K562 (cell line): Measurements from ENCODE around the gene AOC3. TPM values are rescaled to one million over a fixed set of nuclear protein-coding genes. Genes with fewer than 3 reads are reported as not detected.

Source experiments
- ARNT ChIP-seq, 2 experiments: fragments of 450-650 bp; IDR thresholded peaks; 2 replicates each; pipeline ENCODE4 v1.6.1; 2016; ENCODE audit warnings: mild to moderate bottlenecking in 1 of 2
- CEBPG ChIP-seq, 3 experiments: fragments of 200-800 bp in 1 of 3; sonication (Bioruptor generic) in 1 of 3; sonication (generic) in 1 of 3; formaldehyde crosslinking in 1 of 3; IDR thresholded peaks in 2 of 3; conservative IDR thresholded peaks in 1 of 3; 2 replicates each; pipeline versions ENCODE4 v1.6.1 to v1.8.0; 2016 to 2022; ENCODE audit warnings: missing compliant biosample characterization in 2 of 3, missing genetic modification characterization in 2 of 3, mild to moderate bottlenecking in 1 of 3, missing genetic modification reagents in 1 of 3
- FOXJ2 ChIP-seq: fragments of 200-800 bp; sonication (Bioruptor generic); IDR thresholded peaks from 2 replicates; pipeline ENCODE4 v1.6.1; 2016; ENCODE audit warnings: missing genetic modification characterization, missing compliant biosample characterization
- GATA2 ChIP-seq: sonication (generic); formaldehyde crosslinking; IDR thresholded peaks from 2 replicates; pipeline ENCODE4 v1.4.0; 2020; ENCODE audit warnings: mild to moderate bottlenecking, missing genetic modification reagents
- GTF2A2 ChIP-seq: IDR thresholded peaks from 2 replicates; pipeline ENCODE4 v1.6.1; 2016; ENCODE audit warnings: mild to moderate bottlenecking, missing genetic modification characterization, missing compliant biosample characterization
- MEF2A ChIP-seq: IDR thresholded peaks from 2 replicates; pipeline ENCODE4 v1.6.1; 2011; ENCODE audit warnings: low read depth, mild to moderate bottlenecking, low read length, moderate library complexity; ENCODE audit not compliant: control insufficient read depth
- NCOA2 ChIP-seq, 2 experiments: fragments of 450-650 bp; IDR thresholded peaks; 2 replicates each; pipeline ENCODE4 v1.6.1; 2018; ENCODE audit warnings: mild to moderate bottlenecking in 2 of 2, moderate library complexity in 1 of 2; ENCODE audit not compliant: partially characterized antibody in 2 of 2
- PCBP1 ChIP-seq: fragments of 200-400 bp; formaldehyde crosslinking; IDR thresholded peaks from 2 replicates; pipeline ENCODE4 v1.6.1; 2018; ENCODE audit warnings: mild to moderate bottlenecking, low read depth, low read length; ENCODE audit not compliant: poor library complexity, severe bottlenecking
- PPARD ChIP-seq: fragments of 250-450 bp; sonication (Bioruptor Pico); IDR thresholded peaks from 2 replicates; pipeline ENCODE4 v1.8.0; 2022; ENCODE audit warnings: inconsistent platforms, mild to moderate bottlenecking, moderate library complexity
- PTTG1 ChIP-seq: fragments of 450-650 bp; IDR thresholded peaks from 2 replicates; pipeline ENCODE4 v1.6.1; 2016; ENCODE audit warnings: low read depth, mild to moderate bottlenecking, missing genetic modification characterization, missing compliant biosample characterization
- TCF7 ChIP-seq: sonication (generic); IDR thresholded peaks from 2 replicates; pipeline ENCODE4 v1.6.1; 2016; ENCODE audit warnings: antibody characterized with exemption, borderline replicate concordance
- ZFP36 ChIP-seq: fragments of 150-350 bp; IDR thresholded peaks from 2 replicates; pipeline ENCODE4 v1.6.1; 2018; ENCODE audit warnings: low read length, low read depth; ENCODE audit not compliant: partially characterized antibody
- ZNF184 ChIP-seq: sonication (generic); formaldehyde crosslinking; IDR thresholded peaks from 2 replicates; pipeline ENCODE4 v1.5.0; 2020; ENCODE audit warnings: missing genetic modification reagents
- ZNF695 ChIP-seq: fragments of 450-650 bp; formaldehyde crosslinking; IDR thresholded peaks from 2 replicates; pipeline ENCODE4 v1.4.0; 2020; ENCODE audit warnings: mild to moderate bottlenecking, moderate library complexity
- ZSCAN29 ChIP-seq: fragments of 450-650 bp; IDR thresholded peaks from 2 replicates; pipeline ENCODE4 v1.6.1; 2017
- polyA plus RNA-seq, 8 experiments: library from polyadenylated mRNA; depleted of rRNA in 4 of 8; stranded (reverse) in 5 of 8; unstranded in 3 of 8; fragments of >200 nt; fragmentation: Nextera tagmentation in 2 of 8; fragmentation: Illumina TruSeq in 1 of 8; extraction: Ambion mirVana in 2 of 8; extraction: Trizol in 1 of 8; gene quantifications; 2 replicates each; pipeline versions ENCODE4 v1.2.1 to v1.2.3, GENCODE V29; 2011 to 2014; ENCODE audit warnings: inconsistent platforms in 1 of 8, missing spikeins in 1 of 8
- total RNA-seq, 7 experiments: library from RNA; depleted of rRNA in 6 of 7; stranded (reverse); fragments of >200 nt in 6 of 7; fragmentation: Illumina TruSeq in 2 of 7; extraction: Trizol in 2 of 7; gene quantifications; 2 replicates each; pipeline versions ENCODE4 v1.2.1 to v1.2.3, GENCODE V29; 2011 to 2021; ENCODE audit warnings: low replicate concordance in 1 of 7
- TF ChIP-seq, protein P1 (sequence below): fragments of 450-650 bp; IDR thresholded peaks from 2 replicates; pipeline ENCODE4 v1.6.1; 2017; ENCODE audit warnings: antibody characterized with exemption
- TF ChIP-seq, protein P2 (sequence below): fragments of 250-450 bp; sonication (Bioruptor Pico); IDR thresholded peaks from 2 replicates; pipeline ENCODE4 v1.6.1; 2021; ENCODE audit warnings: mild to moderate bottlenecking
- TF ChIP-seq, protein P3 (sequence below), 2 experiments: fragments of 450-650 bp; IDR thresholded peaks; 2 replicates each; pipeline ENCODE4 v1.6.1; 2018; ENCODE audit warnings: mild to moderate bottlenecking in 2 of 2, low read depth in 1 of 2; ENCODE audit not compliant: partially characterized antibody in 2 of 2
- TF ChIP-seq, protein P4 (sequence below): fragments of 200-800 bp; sonication (Bioruptor generic); IDR thresholded peaks from 2 replicates; pipeline ENCODE4 v1.6.1; 2017; ENCODE audit warnings: missing genetic modification characterization, missing compliant biosample characterization

Gene AOC3
- total and polyA plus RNA-seq, 9 of the 15 experiments (the other 6 are each of a cell fraction or from before 2014, with no cell fraction given): 0.09 to 0.42 (median 0.22) TPM; not detected in 3

DNA sequence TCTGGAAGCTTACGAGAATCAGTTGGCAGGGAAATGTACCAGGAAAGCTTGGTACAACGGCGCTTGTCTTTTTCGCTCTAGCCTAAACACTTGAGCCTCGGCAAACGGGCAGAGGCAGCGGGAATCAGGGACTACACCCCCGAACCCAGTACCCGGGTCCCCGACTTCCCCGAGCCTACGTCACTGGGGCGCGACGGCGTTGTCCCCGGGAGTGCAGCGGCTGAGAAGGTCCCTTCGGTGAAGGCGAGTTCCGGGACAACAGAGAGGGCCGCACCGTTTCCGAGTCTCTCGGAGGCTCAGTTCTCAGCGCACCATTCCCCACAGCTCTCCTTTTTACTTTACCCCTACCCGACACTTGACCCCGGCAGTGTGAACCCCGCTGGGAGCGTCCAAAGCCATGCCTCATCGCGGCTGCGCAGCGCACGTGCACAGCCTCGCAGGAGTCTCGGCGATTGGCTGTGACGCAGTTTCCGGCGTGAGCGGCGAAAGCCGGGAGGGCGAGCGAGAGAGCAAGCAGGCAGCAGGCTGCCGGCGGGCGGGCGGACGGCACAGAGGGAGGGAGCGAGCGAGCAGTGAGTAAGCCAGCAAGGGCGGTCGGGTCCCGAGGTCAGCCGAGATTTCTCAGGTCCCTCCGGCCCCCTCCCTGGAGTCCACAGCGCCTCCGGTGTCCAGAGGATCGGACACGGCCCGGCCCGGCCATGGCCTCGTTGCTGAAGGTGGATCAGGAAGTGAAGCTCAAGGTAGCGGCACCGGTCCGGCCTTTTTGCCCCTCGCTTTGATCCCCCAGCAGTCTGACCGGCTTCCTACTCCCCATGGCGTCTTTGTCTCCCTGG, 17.8 kb upstream of the AOC3 start, which contains the start of gene PSME3 (continued):
- TF ChIP-seq MEF2A (no peak), ZFP36 (no peak), GATA2 (CRISPR knock-in tag) (no peak), CEBPG (CRISPR knock-in tag; IDR thresholded peaks at IDR 0.05) (peak; percentile 44; the same call in 1 of the 2 replicates), CEBPG (tag; conservative IDR thresholded peaks at IDR 0.05 in 1 of 2, IDR thresholded peaks at IDR 0.05 in 1 of 2) (no peak), PCBP1 (peak; percentile 50), GTF2A2 (tag) (no peak), PTTG1 (tag) (no peak), ARNT (IDR thresholded peaks at IDR 0.05) (0 out of 4 replicates have a peak, but pooled peaks of 1 of the 2 experiments have one; percentile 72), PPARD (CRISPR knock-in tag) (no peak), ZSCAN29 (no peak), NCOA2 (IDR thresholded peaks at IDR 0.05; ENCODE audit: partially characterized antibody in 2 of 2) (no peak), ZNF695 (CRISPR knock-in tag) (no peak), TCF7 (no peak), ZNF184 (CRISPR knock-in tag) (no peak), FOXJ2 (tag) (peak; percentile 23; the same call in 1 of the 2 replicates)
- TF ChIP-seq, protein P1, sequence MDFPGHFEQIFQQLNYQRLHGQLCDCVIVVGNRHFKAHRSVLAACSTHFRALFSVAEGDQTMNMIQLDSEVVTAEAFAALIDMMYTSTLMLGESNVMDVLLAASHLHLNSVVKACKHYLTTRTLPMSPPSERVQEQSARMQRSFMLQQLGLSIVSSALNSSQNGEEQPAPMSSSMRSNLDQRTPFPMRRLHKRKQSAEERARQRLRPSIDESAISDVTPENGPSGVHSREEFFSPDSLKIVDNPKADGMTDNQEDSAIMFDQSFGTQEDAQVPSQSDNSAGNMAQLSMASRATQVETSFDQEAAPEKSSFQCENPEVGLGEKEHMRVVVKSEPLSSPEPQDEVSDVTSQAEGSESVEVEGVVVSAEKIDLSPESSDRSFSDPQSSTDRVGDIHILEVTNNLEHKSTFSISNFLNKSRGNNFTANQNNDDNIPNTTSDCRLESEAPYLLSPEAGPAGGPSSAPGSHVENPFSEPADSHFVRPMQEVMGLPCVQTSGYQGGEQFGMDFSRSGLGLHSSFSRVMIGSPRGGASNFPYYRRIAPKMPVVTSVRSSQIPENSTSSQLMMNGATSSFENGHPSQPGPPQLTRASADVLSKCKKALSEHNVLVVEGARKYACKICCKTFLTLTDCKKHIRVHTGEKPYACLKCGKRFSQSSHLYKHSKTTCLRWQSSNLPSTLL: no peak
- TF ChIP-seq, protein P2, sequence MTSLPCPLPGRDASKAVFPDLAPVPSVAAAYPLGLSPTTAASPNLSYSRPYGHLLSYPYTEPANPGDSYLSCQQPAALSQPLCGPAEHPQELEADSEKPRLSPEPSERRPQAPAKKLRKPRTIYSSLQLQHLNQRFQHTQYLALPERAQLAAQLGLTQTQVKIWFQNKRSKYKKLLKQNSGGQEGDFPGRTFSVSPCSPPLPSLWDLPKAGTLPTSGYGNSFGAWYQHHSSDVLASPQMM (CRISPR knock-in tag): no peak
- TF ChIP-seq, protein P3, sequence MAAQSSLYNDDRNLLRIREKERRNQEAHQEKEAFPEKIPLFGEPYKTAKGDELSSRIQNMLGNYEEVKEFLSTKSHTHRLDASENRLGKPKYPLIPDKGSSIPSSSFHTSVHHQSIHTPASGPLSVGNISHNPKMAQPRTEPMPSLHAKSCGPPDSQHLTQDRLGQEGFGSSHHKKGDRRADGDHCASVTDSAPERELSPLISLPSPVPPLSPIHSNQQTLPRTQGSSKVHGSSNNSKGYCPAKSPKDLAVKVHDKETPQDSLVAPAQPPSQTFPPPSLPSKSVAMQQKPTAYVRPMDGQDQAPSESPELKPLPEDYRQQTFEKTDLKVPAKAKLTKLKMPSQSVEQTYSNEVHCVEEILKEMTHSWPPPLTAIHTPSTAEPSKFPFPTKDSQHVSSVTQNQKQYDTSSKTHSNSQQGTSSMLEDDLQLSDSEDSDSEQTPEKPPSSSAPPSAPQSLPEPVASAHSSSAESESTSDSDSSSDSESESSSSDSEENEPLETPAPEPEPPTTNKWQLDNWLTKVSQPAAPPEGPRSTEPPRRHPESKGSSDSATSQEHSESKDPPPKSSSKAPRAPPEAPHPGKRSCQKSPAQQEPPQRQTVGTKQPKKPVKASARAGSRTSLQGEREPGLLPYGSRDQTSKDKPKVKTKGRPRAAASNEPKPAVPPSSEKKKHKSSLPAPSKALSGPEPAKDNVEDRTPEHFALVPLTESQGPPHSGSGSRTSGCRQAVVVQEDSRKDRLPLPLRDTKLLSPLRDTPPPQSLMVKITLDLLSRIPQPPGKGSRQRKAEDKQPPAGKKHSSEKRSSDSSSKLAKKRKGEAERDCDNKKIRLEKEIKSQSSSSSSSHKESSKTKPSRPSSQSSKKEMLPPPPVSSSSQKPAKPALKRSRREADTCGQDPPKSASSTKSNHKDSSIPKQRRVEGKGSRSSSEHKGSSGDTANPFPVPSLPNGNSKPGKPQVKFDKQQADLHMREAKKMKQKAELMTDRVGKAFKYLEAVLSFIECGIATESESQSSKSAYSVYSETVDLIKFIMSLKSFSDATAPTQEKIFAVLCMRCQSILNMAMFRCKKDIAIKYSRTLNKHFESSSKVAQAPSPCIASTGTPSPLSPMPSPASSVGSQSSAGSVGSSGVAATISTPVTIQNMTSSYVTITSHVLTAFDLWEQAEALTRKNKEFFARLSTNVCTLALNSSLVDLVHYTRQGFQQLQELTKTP (IDR thresholded peaks at IDR 0.05; ENCODE audit: low read depth in 1 of 2, partially characterized antibody in 2 of 2): peak in 1 of 2 experiments; percentile 83
- TF ChIP-seq, protein P4, sequence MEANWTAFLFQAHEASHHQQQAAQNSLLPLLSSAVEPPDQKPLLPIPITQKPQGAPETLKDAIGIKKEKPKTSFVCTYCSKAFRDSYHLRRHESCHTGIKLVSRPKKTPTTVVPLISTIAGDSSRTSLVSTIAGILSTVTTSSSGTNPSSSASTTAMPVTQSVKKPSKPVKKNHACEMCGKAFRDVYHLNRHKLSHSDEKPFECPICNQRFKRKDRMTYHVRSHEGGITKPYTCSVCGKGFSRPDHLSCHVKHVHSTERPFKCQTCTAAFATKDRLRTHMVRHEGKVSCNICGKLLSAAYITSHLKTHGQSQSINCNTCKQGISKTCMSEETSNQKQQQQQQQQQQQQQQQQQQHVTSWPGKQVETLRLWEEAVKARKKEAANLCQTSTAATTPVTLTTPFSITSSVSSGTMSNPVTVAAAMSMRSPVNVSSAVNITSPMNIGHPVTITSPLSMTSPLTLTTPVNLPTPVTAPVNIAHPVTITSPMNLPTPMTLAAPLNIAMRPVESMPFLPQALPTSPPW: peak; percentile 55
